NCI-H2029 treated with DMSO at 0.1 percent for 48 hours (cell line): ENCODE data around the gene VSTM2B.

Source experiments
- DNase-seq: peaks from one replicate; lab custom pipeline; 2025; lab: John Stamatoyannopoulos, UW

The VSTM2B gene

GRCh38 chr19:29566496-29567054, 40.8 kb downstream of the VSTM2B start:
- DNase-seq: no peak

DNA sequence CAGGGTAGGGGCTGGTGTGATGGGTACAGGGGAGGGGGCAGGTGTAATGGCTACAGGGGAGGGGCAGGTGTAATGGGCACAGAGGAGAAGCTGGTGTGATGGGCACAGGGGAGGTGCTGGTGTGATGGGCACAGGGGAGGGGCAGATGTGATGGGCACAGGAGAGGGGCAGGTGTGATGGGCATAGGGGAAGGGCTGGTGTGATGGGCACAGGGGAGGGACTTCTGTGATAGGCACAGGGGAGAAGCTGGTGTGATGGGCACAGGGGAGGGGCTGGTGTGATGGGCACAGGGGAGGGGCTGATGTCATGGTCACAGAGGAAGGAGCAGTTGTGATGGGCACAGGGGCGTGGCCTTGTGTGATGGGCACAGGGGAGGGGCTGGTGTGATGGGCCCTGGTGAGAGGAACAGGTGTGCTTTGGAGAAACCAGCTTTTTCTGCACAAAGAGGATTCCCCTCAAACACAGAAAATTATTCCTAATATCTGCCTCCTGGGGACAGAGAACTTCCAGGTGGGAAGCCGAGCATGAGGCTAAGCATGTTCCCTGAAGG, 41.6 kb downstream of the VSTM2B start:
- no peak for DNase-seq

DNA sequence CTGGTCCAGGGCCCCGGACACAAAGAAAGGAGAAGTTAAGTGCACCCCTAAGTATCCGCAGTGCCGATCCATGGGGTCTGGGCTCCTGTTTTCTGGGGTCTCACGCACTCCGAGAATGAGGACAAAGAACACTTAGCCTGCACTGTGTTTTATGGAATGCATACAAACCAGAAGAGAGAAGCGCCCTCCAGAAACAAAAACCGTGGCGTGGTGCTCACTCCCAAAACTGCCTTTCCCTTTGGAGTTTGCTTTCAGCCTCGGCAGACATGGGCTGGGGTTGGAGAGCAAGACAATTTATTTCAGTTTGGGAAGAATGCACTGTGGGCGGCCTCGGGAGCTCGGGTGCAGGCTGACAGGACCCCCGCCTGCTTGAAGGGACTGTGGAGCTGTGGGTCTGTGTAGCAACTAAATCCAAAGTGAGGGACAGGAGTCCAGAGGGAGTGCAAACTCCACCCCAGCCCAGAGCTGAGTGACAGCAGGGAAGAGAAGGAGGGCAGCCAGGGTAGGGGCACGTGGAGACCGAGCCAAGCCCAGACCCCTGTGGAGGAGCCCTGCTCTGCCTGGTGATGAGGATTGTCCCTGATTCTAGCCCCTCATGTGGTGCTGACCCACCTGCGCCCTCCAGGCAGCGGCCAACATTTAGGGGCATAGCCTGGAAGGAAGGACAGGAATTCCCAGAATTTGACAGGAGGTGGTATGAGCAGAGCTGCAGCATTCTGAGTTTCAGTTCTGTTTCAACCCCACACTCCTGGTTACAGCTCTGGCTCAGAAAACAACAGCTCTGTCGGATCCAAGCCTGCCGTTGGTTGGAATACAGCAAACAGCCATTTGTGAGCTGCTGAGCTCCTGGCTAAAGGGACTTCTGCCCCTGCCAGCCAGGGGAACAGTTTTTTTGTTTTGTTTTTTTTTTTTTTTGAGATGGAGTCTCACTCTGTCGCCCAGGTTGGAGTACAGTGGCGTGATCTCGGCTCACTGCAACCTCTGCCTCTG, 42.5 kb downstream of the VSTM2B start:
- DNase-seq: no peak

- no peak for DNase-seq
Measured at GRCh38 chr19:29569038-29569911, 43.5 kb downstream of the VSTM2B start.

- no peak for DNase-seq
Measured at GRCh38 chr19:29571181-29571580, 45.4 kb downstream of the VSTM2B start.

- DNase-seq: no peak
Measured at GRCh38 chr19:29573486-29573885, 47.7 kb downstream of the VSTM2B start.

DNA sequence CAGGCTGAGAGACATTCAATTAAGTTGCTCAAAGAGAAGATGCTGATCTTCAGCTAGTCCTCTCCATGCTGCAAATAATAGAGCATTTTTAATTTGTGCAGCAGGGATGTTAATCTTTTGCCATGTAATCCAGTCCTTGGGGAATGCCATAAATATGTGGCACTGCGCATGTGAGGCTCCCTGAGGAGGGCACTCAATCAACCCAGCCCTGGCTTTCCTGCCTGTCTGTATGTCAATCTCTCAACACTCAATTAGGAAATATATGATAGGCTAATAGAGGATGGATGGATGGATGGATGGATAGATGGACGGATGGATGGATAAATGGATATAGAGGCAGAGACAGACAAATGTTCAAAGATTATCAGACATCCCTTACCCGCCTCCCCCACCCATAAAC, 48.7 kb downstream of the VSTM2B start:
- no peak for DNase-seq

GRCh38 chr19:29576046-29576606, 50.3 kb downstream of the VSTM2B start:
- DNase-seq: no peak

DNA sequence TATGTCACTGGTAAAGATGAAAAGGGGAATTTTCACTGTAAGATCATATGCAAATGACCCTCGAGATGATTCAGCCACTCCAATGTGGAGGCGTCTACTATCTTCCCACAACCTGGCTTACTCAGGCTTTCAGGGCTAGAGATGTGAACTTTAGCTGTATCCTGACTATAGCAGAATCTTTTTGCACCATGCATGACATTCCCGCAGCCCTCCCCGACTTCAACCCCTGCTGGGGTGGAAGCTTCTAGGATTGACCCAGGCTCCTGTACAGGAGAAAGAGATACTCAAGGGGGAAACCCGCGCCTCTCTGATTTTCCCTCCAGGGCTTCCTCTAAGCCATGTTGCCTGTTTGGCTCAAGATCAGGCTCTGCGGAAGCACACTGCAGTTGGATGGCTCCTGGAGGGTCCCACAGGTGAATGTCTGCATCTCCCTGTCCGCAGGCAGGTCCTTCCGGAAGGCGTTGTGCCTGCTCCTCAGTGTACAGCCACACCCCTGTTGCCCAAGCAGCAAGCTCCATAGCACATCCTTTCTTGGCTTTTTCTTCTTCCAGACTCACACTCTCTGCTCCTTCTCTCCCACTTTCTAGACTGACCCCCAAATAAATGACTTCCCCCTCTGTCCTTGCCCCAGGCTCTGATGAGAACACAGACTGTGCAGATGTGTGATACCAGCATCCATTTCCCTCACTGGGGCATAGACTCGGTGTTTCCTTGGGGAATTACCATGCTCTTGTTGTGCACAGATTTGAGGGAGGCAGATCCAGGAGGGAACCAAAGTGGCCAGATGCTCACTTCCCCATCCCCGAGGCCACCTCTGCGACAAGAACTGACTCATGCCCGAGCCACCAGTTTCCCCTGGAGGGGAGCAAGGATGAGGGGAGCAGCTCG, 51.2 kb downstream of the VSTM2B start:
- DNase-seq: no peak

GRCh38 chr19:29577649-29577963, 51.8 kb downstream of the VSTM2B start:
- DNase-seq: no peak

- DNase-seq: no peak
Measured at GRCh38 chr19:29578349-29578748, 52.6 kb downstream of the VSTM2B start.

GRCh38 chr19:29579308-29579910, 53.6 kb downstream of the VSTM2B start:
- DNase-seq: no peak

DNA sequence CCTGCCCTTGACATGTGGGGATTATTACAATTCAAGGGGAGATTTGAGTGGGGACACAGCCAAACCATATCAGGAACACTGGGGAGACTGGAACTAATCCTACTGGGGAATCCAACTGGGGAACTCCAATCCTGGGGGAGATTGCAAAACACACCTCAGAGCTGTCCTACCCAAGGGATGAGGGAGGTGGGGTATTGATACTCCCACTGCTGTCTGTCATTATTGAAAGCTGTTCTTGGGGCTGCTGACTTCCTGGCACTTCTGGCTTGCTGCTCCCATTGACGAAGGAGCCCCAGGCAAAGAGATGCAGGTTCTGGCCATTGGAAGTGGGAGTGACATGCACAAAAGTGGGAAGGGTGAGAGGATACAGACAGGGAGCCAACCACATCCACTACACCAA, 55.6 kb downstream of the VSTM2B start:
- no peak for DNase-seq

DNA sequence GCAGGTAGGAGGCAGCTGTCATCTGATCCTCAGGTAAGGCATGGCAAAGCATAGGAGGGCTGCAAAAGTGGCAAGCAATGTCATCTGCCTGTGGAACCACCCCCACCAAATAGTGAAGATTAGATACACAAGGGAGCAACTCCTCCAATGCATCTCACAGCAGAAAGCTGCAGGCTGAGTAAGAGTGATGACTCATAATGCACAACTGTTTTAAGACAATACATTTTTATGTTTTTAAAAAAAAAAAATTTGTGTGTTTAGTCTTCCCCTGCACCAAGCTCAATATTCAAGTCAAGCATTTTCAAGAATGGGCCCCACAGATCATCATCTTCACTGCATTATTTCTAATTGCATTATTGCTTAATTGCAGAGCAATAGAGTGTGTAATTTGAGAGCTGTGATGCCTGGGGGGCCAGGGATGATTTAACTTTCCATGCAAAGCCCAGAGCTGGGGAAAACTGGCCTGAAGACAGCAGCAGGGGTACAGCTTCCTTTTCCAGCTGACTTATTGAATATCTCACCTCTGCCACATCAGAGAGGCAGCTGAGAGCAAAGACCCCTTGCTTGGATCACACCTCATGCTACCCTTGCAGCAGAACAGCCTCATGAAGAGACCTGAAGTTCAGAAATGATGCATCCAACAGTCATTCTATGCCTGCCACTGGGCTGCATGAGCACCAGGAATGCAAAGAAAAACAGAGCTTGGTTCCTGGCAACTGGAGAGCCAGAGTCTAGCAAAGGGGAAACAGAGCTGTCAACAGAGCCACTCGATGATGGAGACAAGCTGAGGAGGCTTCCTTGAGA, 57.6 kb downstream of the VSTM2B start:
- no peak for DNase-seq

GRCh38 chr19:29586401-29586800, 60.6 kb downstream of the VSTM2B start:
- DNase-seq: no peak

GRCh38 chr19:29587059-29587458, 61.3 kb downstream of the VSTM2B start:
- DNase-seq: no peak

DNA sequence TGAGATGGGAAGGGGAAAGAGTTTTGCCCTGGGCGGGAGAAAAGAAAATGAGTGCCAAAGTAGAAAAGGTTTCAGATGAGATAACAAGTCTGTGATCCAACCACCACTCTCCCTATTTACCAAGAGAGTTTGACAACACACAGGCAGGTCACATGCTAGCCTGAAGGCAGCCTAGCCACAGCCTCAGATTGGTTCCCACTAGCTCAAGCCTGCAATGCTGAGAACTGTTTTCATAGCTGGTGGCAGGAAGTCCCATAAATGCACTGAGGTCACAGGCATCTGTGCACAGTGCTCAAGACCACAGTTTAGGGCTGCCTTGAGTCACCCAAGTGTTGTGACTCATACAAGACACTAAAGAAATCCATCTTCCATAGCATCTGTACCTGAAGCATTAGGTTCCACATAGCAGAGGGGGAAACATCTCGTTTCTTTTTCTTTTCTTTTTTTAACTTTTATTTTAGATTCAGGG, 61.8 kb downstream of the VSTM2B start:
- no peak for DNase-seq

GRCh38 chr19:29588095-29588494, 62.3 kb downstream of the VSTM2B start:
- no peak for DNase-seq

GRCh38 chr19:29590278-29590677, 64.5 kb downstream of the VSTM2B start:
- DNase-seq: no peak

GRCh38 chr19:29591670-29592069, 65.9 kb downstream of the VSTM2B start:
- DNase-seq: no peak
